ENCODE results near the gene UNC5C. TPM values are rescaled to one million over a fixed set of nuclear protein-coding genes. Genes with fewer than 3 reads are reported as not detected.

UNC5C gene
- total RNA-seq, 1 donor from 2014 or later, result not detected

DNA sequence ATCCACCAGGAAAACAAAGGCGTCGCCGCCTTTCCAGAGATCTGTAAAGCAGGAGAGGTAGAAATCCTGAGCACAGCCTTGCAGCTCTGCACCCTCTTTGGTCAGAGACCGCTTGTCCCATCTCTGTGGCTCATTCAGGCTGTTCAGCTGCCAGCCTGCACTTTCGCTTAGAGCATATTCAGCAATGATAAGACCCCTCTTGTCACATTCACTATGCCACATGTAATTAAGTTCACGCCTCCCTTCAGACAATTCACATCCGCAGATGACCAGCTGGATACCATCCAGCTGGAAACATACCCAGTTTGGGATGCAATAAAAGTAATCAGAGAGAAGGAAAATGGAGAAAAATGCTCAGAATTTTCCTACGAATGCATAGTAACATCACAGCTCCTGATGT is 335.4 kb downstream of the UNC5C start:
- no peak for ATAC-seq (ENCODE audit: low read depth)
- H3K36me3 Mint-ChIP-seq (ENCODE audit: low read depth), result no peaks in the 10 kb centered on the region

DNA sequence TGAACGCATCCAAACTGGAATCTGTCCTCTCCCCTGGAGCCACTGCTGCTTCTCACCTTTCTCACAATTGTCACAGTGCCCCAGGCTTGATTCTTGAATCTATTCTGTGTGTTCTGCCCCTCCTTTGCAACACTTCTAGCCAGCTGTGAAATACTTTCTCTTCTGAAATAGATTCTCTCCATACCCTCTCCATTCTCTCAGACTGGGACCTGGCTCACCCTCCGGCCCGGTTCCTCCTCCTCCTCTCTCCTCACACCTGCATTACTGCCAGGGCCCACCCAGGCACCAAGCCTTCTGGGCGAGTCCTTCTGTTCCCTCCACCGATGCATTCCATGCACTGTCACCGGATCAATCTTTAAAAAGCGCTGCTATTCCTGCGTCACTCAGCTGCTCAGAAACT is 336.1 kb downstream of the UNC5C start:
- no peak for DNase-seq
- no peak for ATAC-seq (ENCODE audit: low read depth)
- H3K27ac Mint-ChIP-seq, result no peak overlapping the region
- CTCF ChIA-PET, result no interaction called here
- POLR2A ChIA-PET, result no interaction called here
- no peak for TF ChIP-seq CTCF (IDR thresholded peaks at IDR 0.05)
- H3K4me3 Mint-ChIP-seq, result no peak overlapping the region
- H3K4me1 Mint-ChIP-seq, result no peaks in the 10 kb centered on the region
- intact Hi-C loops (cut with micrococcal nuclease), result no loop called here
- no peaks in the 10 kb centered on the region for H3K9me3 Mint-ChIP-seq
- H3K36me3 Mint-ChIP-seq (ENCODE audit: low read depth), result no peaks in the 10 kb centered on the region
- no peaks in the 10 kb centered on the region for H3K27me3 Mint-ChIP-seq

More for the DNA sequence above, 335.4 kb downstream of the UNC5C start:
- DNase-seq, result no peak
- no peak for TF ChIP-seq CTCF (IDR thresholded peaks at IDR 0.05)
- Mint-ChIP-seq H3K27me3 (no peaks in the 10 kb centered on the region), H3K4me3 (no peak overlapping the region), H3K9me3 (no peaks in the 10 kb centered on the region), H3K27ac (no peak overlapping the region), H3K4me1 (no peaks in the 10 kb centered on the region)
- ChIA-PET POLR2A (no interaction called here), CTCF (no interaction called here)
- intact Hi-C loops (cut with micrococcal nuclease), result no loop called here

DNA sequence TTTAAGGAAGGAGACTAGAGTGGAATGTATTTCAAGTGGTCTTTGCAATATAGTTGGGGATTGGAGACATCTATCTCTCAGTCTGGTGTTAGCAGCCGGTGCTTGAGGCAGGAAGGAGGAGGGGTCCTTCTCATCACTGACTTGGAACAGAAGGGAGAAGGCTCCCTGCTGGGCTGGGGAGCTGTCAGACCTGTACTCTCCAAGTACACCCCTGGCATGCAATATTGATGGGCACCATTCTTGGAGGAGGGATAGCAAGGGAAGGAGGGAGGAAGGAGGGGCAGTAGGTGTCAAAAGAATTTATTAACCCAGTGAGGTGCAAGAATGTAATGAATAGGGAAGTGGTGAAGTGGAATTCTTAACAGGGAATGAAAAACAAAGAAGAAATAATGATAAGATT is 338.8 kb downstream of the UNC5C start:
- Mint-ChIP-seq H3K27ac (no peak overlapping the region), H3K4me3 (no peak overlapping the region), H3K27me3 (no peaks in the 10 kb centered on the region), H3K4me1 (no peaks in the 10 kb centered on the region), H3K9me3 (no peaks in the 10 kb centered on the region), H3K36me3 (ENCODE audit: low read depth) (no peaks in the 10 kb centered on the region)
- no peak for TF ChIP-seq CTCF (IDR thresholded peaks at IDR 0.05)
- ATAC-seq (ENCODE audit: low read depth) (no peak), DNase-seq (no peak)
- intact Hi-C loops (cut with micrococcal nuclease), result no loop called here
- POLR2A ChIA-PET, result no interaction called here
- CTCF ChIA-PET, result no interaction called here

- POLR2A ChIA-PET, result no interaction called here
- Mint-ChIP-seq H3K9me3 (no peaks in the 10 kb centered on the region), H3K4me3 (no peak overlapping the region), H3K27ac (no peak overlapping the region), H3K4me1 (no peaks in the 10 kb centered on the region), H3K36me3 (ENCODE audit: low read depth) (no peaks in the 10 kb centered on the region), H3K27me3 (no peaks in the 10 kb centered on the region)
- intact Hi-C loops (cut with micrococcal nuclease), result no loop called here
- DNase-seq (no peak), ATAC-seq (ENCODE audit: low read depth) (no peak)
- CTCF ChIA-PET, result interaction anchor here (1.0 kb wide), 1 partner anchor 10 kb away, joined by 4 read pairs; no protein-coding TSS in a partner anchor
- TF ChIP-seq CTCF (IDR thresholded peaks at IDR 0.05), result no peak
Observed at GRCh38 chr4:95204873-95205272, 343.9 kb downstream of the UNC5C start.

GRCh38 chr4:95204267-95204844 is 344.4 kb downstream of the UNC5C start:
- POLR2A ChIA-PET, result no interaction called here
- ATAC-seq (ENCODE audit: low read depth), result no peak
- H3K9me3 Mint-ChIP-seq, result no peaks in the 10 kb centered on the region
- no peak overlapping the region for H3K4me3 Mint-ChIP-seq
- no peak for DNase-seq
- intact Hi-C loops (cut with micrococcal nuclease), result no loop called here
- CTCF ChIA-PET, result interaction anchor here (1.0 kb wide), 1 partner anchor 10 kb away, joined by 4 read pairs; no protein-coding TSS in a partner anchor
- TF ChIP-seq CTCF (IDR thresholded peaks at IDR 0.05), result no peak
- H3K27ac Mint-ChIP-seq, result no peak overlapping the region
- no peaks in the 10 kb centered on the region for H3K4me1 Mint-ChIP-seq
- no peaks in the 10 kb centered on the region for H3K36me3 Mint-ChIP-seq (ENCODE audit: low read depth)
- no peaks in the 10 kb centered on the region for H3K27me3 Mint-ChIP-seq

Measured in activated B cell treated with CpG ODN at 0.5 μM for 24 hours (primary cell).